Upper lobe of left lung (tissue), 4 donors: ENCODE data around the gene C1QTNF6.

Source experiments
- CTCF ChIP-seq, 6 experiments: fragments of 450-650 bp in 4 of 6; fragments of 200-600 bp in 2 of 6; sonication (generic) in 2 of 6; IDR thresholded peaks; one replicate each; pipeline ENCODE4 v1.5.1; 2016 to 2019; ENCODE audit warnings: antibody characterized with exemption in 6 of 6
- EP300 ChIP-seq, 4 donors: sonication (generic); formaldehyde crosslinking; IDR thresholded peaks; one replicate each; pipeline ENCODE4 v1.5.1; 2017; ENCODE audit warnings: antibody characterized with exemption in 4 of 4, control low read depth in 2 of 4
- POLR2A ChIP-seq, 4 donors: fragments of 450-650 bp; IDR thresholded peaks; one replicate each; pipeline ENCODE4 v1.5.1; 2016 to 2017; ENCODE audit warnings: antibody characterized with exemption in 4 of 4, mild to moderate bottlenecking in 2 of 4

- TF ChIP-seq CTCF (IDR thresholded peaks at IDR 0.05) (no peak), EP300 (IDR thresholded peaks at IDR 0.05) (no peak), POLR2A (IDR thresholded peaks at IDR 0.05) (no peak)
Measured at GRCh38 chr22:37206118-37206840, 18.2 kb upstream of the C1QTNF6 start.
